Neural cell (in vitro differentiated cells): Measurements from ENCODE around the gene SLC27A4. TPM values are rescaled to one million over a fixed set of nuclear protein-coding genes. Genes with fewer than 3 reads are reported as not detected.

Experiments used
- H2AFZ ChIP-seq: fragments of 200-600, 300-800 bp; sonication (generic), shearing (Covaris generic); 2 replicates; pipeline ENCODE4 v1.6.0; 2014; ENCODE audit warnings: low read depth, mild to moderate bottlenecking, antibody characterized with exemption, low read length, moderate library complexity
- H3F3A ChIP-seq: fragments of 200-600 bp; shearing (Covaris generic); 2 replicates; pipeline ENCODE4 v1.6.1; 2016; ENCODE audit warnings: mild to moderate bottlenecking, moderate library complexity, mixed read lengths, antibody characterized with exemption, low read length; ENCODE audit not compliant: insufficient read depth, poor library complexity, severe bottlenecking
- H3K27ac ChIP-seq: fragments of 200-600, 300-800 bp; sonication (generic), shearing (Covaris generic); 2 replicates; pipeline ENCODE4 v1.5.1; 2014; ENCODE audit warnings: mild to moderate bottlenecking, low read length, moderate library complexity
- H3K27me3 ChIP-seq: fragments of 300-800, 200-600 bp; sonication (generic), shearing (Covaris generic); 2 replicates; pipeline ENCODE4 v1.6.0; 2014; ENCODE audit warnings: mild to moderate bottlenecking, low read depth, low read length, moderate library complexity; ENCODE audit not compliant: insufficient read depth
- H3K36me3 ChIP-seq: fragments of 300-800, 200-600 bp; sonication (generic), shearing (Covaris generic); 2 replicates; pipeline ENCODE4 v1.5.1; 2014; ENCODE audit warnings: mild to moderate bottlenecking, antibody characterized with exemption, low read length, moderate library complexity; ENCODE audit not compliant: insufficient read depth
- H3K4me2 ChIP-seq: fragments of 300-800, 200-600 bp; sonication (generic), shearing (Covaris generic); 2 replicates; pipeline ENCODE4 v1.6.0; 2014; ENCODE audit warnings: mild to moderate bottlenecking, low read length
- H3K4me3 ChIP-seq: fragments of 300-800, 200-600 bp; sonication (generic), shearing (Covaris generic); 2 replicates; pipeline ENCODE4 v1.5.1; 2014; ENCODE audit warnings: mild to moderate bottlenecking, low read length, moderate library complexity
- H3K79me2 ChIP-seq: fragments of 200-600 bp; shearing (Covaris generic); replicated peaks from 2 replicates; pipeline ENCODE4 v1.6.0; 2014; ENCODE audit warnings: mild to moderate bottlenecking, low read length, moderate library complexity; ENCODE audit not compliant: insufficient read depth
- H3K9ac ChIP-seq: fragments of 300-800, 200-600 bp; sonication (generic), shearing (Covaris generic); 2 replicates; pipeline ENCODE4 v1.6.1; 2016; ENCODE audit warnings: mild to moderate bottlenecking, low read length, mixed read lengths
- H3K9me2 ChIP-seq: fragments of 200-600 bp; shearing (Covaris generic); 2 replicates; pipeline ENCODE4 v1.6.1; 2016; ENCODE audit warnings: mild to moderate bottlenecking, low read length, mixed read lengths; ENCODE audit not compliant: insufficient read depth
- H3K9me3 ChIP-seq: fragments of 200-600, 300-800 bp; sonication (generic), shearing (Covaris generic); 2 replicates; pipeline ENCODE4 v1.6.1; 2016; ENCODE audit warnings: mild to moderate bottlenecking, mixed run types, low read length, moderate library complexity, mixed read lengths
- H4K20me1 ChIP-seq: fragments of 200-600 bp; shearing (Covaris generic); 2 replicates; pipeline ENCODE4 v1.6.1; 2016; ENCODE audit warnings: mild to moderate bottlenecking, mixed run types; ENCODE audit not compliant: insufficient read depth
- EP300 ChIP-seq: fragments of 450-650 bp; conservative IDR thresholded peaks from 2 replicates; pipeline ENCODE4 v1.6.1; 2014; ENCODE audit warnings: antibody characterized with exemption, mild to moderate bottlenecking, moderate library complexity; ENCODE audit not compliant: poor library complexity, severe bottlenecking
- EZH2 ChIP-seq: fragments of 200-600, 300-800 bp; shearing (Covaris generic), sonication (generic); IDR thresholded peaks from 2 replicates; pipeline ENCODE4 v1.6.1; 2014; ENCODE audit warnings: antibody characterized with exemption, low read length, borderline replicate concordance, mild to moderate bottlenecking; ENCODE audit not compliant: insufficient read depth, poor library complexity, severe bottlenecking
- MXI1 ChIP-seq: fragments of 450-650 bp; conservative IDR thresholded peaks from 2 replicates; pipeline ENCODE4 v1.6.1; 2014; ENCODE audit warnings: antibody characterized with exemption, mild to moderate bottlenecking; ENCODE audit not compliant: poor library complexity, severe bottlenecking
- POLR2AphosphoS5 ChIP-seq: IDR thresholded peaks from 2 replicates; pipeline ENCODE4 v1.6.1; 2012
- RAD21 ChIP-seq: fragments of 450-650 bp; conservative IDR thresholded peaks from 2 replicates; pipeline ENCODE4 v1.6.1; 2014; ENCODE audit warnings: antibody characterized with exemption, mild to moderate bottlenecking, moderate library complexity
- SMC3 ChIP-seq: fragments of 450-650 bp; conservative IDR thresholded peaks from 2 replicates; pipeline ENCODE4 v1.6.1; 2014; ENCODE audit warnings: antibody characterized with exemption, mild to moderate bottlenecking, moderate library complexity; ENCODE audit not compliant: poor library complexity
- TAF1 ChIP-seq: IDR thresholded peaks from 2 replicates; pipeline ENCODE4 v1.6.1; 2012; ENCODE audit warnings: low read depth
- polyA plus RNA-seq: library from polyadenylated mRNA; depleted of rRNA; stranded (reverse); fragments of >200 nt; gene quantifications from 2 replicates; pipeline ENCODE4 v1.2.3, GENCODE V29; 2014
- TF ChIP-seq, protein P1 (sequence below): fragments of 450-650 bp; IDR thresholded peaks from 2 replicates; pipeline ENCODE4 v1.5.1; 2014; ENCODE audit warnings: antibody characterized with exemption, mild to moderate bottlenecking, moderate library complexity; ENCODE audit not compliant: poor library complexity, severe bottlenecking
- TF ChIP-seq, protein P2 (sequence below): IDR thresholded peaks from 2 replicates; pipeline ENCODE4 v1.6.1; 2012; ENCODE audit warnings: borderline replicate concordance

SLC27A4 gene
- polyA plus RNA-seq, 1 donor from 2014 or later: 31.6 TPM

DNA sequence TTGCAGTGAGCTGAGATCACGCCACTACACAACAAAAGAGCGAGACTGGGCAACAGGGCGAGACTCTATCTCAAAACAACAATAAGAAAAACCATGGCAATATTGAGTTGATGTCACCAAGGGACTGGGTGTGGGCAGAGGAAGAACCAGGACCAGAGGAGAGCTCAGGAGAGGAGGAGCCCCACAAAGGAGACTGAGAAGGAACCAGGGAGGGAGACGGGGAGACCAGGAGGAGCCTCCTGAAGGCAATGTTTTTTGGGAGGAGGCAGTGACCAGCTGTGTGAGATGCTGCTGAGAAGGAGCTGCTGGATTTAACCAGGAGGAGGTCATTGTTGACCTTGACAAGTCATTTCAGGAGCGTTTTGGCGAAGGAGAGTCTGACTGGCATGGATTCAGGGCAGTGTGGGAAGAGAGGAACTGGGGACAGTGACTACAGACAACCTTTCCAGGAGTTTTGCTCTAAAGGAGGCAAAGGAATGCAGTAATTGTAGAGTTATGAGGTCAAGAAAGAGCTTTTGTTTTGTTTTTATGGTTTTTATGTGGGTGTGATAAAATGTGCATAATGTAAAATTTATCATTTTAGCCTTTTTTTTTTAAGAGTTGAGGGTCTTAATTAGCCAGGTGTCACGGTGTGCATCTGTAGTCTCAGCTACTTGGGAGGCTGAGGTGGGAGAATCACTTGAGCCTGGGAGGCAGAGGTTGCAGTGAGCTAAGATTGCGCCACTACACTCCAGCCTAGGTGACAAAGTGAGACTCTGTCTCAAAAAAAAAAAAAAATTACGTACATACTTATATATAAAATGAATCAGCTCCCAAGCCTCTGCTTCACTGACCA, 36.0 kb upstream of the SLC27A4 start:
- no peaks in the 10 kb centered on the region for H3F3A ChIP-seq
- H3K36me3 ChIP-seq: no peaks in the 10 kb centered on the region
- no peaks in the 10 kb centered on the region for H3K27me3 ChIP-seq
- H3K27ac ChIP-seq: no peak overlapping the region
- H3K9me2 ChIP-seq: no peaks in the 10 kb centered on the region
- TF ChIP-seq POLR2AphosphoS5 (no peak), EP300 (no peak), RAD21 (no peak), EZH2 (no peak), MXI1 (no peak), TAF1 (no peak), SMC3 (no peak)
- TF ChIP-seq, protein P1, sequence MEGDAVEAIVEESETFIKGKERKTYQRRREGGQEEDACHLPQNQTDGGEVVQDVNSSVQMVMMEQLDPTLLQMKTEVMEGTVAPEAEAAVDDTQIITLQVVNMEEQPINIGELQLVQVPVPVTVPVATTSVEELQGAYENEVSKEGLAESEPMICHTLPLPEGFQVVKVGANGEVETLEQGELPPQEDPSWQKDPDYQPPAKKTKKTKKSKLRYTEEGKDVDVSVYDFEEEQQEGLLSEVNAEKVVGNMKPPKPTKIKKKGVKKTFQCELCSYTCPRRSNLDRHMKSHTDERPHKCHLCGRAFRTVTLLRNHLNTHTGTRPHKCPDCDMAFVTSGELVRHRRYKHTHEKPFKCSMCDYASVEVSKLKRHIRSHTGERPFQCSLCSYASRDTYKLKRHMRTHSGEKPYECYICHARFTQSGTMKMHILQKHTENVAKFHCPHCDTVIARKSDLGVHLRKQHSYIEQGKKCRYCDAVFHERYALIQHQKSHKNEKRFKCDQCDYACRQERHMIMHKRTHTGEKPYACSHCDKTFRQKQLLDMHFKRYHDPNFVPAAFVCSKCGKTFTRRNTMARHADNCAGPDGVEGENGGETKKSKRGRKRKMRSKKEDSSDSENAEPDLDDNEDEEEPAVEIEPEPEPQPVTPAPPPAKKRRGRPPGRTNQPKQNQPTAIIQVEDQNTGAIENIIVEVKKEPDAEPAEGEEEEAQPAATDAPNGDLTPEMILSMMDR: no peak
- TF ChIP-seq, protein P2, sequence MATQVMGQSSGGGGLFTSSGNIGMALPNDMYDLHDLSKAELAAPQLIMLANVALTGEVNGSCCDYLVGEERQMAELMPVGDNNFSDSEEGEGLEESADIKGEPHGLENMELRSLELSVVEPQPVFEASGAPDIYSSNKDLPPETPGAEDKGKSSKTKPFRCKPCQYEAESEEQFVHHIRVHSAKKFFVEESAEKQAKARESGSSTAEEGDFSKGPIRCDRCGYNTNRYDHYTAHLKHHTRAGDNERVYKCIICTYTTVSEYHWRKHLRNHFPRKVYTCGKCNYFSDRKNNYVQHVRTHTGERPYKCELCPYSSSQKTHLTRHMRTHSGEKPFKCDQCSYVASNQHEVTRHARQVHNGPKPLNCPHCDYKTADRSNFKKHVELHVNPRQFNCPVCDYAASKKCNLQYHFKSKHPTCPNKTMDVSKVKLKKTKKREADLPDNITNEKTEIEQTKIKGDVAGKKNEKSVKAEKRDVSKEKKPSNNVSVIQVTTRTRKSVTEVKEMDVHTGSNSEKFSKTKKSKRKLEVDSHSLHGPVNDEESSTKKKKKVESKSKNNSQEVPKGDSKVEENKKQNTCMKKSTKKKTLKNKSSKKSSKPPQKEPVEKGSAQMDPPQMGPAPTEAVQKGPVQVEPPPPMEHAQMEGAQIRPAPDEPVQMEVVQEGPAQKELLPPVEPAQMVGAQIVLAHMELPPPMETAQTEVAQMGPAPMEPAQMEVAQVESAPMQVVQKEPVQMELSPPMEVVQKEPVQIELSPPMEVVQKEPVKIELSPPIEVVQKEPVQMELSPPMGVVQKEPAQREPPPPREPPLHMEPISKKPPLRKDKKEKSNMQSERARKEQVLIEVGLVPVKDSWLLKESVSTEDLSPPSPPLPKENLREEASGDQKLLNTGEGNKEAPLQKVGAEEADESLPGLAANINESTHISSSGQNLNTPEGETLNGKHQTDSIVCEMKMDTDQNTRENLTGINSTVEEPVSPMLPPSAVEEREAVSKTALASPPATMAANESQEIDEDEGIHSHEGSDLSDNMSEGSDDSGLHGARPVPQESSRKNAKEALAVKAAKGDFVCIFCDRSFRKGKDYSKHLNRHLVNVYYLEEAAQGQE: no peak
- no peaks in the 10 kb centered on the region for H4K20me1 ChIP-seq
- H3K9ac ChIP-seq: no peak overlapping the region
- no peak overlapping the region for H3K4me2 ChIP-seq
- H3K79me2 ChIP-seq: no peaks in the 10 kb centered on the region
- H3K4me3 ChIP-seq: no peak overlapping the region
- no peak overlapping the region for H2AFZ ChIP-seq
- H3K9me3 ChIP-seq: no peaks in the 10 kb centered on the region

DNA sequence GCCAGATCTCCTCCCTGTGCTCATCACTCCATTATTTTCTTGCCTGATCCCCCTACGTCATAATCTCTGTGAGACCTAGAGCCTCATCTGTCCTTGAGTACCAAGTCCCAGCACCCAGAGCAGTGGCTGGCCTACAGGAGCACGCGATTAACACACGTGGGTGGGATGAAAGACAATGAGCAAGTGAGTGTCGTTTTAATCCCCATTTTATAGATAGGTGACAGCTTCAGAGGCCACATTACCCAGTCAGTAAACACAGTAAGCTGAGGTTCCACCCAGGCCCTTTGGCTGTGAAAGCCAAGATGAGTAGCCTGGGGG, 35.4 kb upstream of the SLC27A4 start:
- Histone ChIP-seq H3K4me2 (no peak overlapping the region), H4K20me1 (no peaks in the 10 kb centered on the region), H3K79me2 (no peaks in the 10 kb centered on the region), H2AFZ (no peak overlapping the region), H3K36me3 (no peaks in the 10 kb centered on the region), H3K9ac (no peak overlapping the region), H3F3A (no peaks in the 10 kb centered on the region), H3K9me3 (no peaks in the 10 kb centered on the region), H3K9me2 (no peaks in the 10 kb centered on the region), H3K27me3 (no peaks in the 10 kb centered on the region), H3K27ac (no peak overlapping the region), H3K4me3 (no peak overlapping the region)
- TF ChIP-seq RAD21: no peak
- TF ChIP-seq EP300: no peak

DNA sequence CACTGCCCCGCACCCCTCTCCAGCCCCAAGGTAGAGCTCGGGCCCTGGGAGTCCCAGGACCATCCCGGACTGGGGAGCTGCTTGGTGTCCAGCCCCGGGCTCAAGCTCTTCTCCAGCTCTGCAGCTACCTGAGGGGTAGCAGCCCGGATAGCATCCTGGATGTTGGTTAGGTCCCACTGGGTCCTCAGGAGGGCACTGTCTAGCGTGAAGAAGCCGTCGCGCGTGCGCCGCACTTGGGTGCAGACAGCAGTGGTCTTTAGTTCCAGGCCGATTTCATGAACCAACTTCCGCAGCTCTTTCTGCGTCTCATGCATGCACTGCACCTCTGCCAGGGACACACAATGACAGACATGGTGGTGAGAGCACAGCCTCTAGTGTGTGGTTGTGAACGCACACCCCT, 30.8 kb upstream of the SLC27A4 start:
- Histone ChIP-seq H3K9ac (no peak overlapping the region), H3K36me3 (no peaks in the 10 kb centered on the region), H4K20me1 (no peaks in the 10 kb centered on the region), H3K79me2 (no peaks in the 10 kb centered on the region), H3K9me2 (no peaks in the 10 kb centered on the region), H3K9me3 (no peaks in the 10 kb centered on the region), H3F3A (no peaks in the 10 kb centered on the region), H2AFZ (no peak overlapping the region), H3K27me3 (no peaks in the 10 kb centered on the region), H3K4me3 (no peak overlapping the region), H3K27ac (no peak overlapping the region), H3K4me2 (no peak overlapping the region)
- TF ChIP-seq MXI1: no peak
- no peak for TF ChIP-seq EZH2
- TF ChIP-seq POLR2AphosphoS5: no peak
- TF ChIP-seq, protein P2: no peak
- TF ChIP-seq EP300: no peak
- TF ChIP-seq, protein P1: no peak
- TF ChIP-seq TAF1: no peak
- TF ChIP-seq SMC3: no peak
- no peak for TF ChIP-seq RAD21
